Uterus (tissue), 2 donors: Measurements from ENCODE around the gene NUP133.

ENCODE experiments used
- POLR2A ChIP-seq, 2 donors: fragments of 450-650 bp; IDR thresholded peaks; one replicate each; pipeline ENCODE4 v1.6.1; 2016; ENCODE audit warnings: antibody characterized with exemption in 2 of 2, mild to moderate bottlenecking in 1 of 2, moderate library complexity in 1 of 2
- TF ChIP-seq, protein P1 (sequence below), 4 experiments: fragments of 200-600 bp in 2 of 4; fragments of 450-650 bp in 2 of 4; sonication (generic) in 2 of 4; IDR thresholded peaks; one replicate each; pipeline ENCODE4 v1.5.1; 2016 to 2019; ENCODE audit warnings: antibody characterized with exemption in 4 of 4, mild to moderate bottlenecking in 2 of 4, moderate library complexity in 1 of 4

DNA sequence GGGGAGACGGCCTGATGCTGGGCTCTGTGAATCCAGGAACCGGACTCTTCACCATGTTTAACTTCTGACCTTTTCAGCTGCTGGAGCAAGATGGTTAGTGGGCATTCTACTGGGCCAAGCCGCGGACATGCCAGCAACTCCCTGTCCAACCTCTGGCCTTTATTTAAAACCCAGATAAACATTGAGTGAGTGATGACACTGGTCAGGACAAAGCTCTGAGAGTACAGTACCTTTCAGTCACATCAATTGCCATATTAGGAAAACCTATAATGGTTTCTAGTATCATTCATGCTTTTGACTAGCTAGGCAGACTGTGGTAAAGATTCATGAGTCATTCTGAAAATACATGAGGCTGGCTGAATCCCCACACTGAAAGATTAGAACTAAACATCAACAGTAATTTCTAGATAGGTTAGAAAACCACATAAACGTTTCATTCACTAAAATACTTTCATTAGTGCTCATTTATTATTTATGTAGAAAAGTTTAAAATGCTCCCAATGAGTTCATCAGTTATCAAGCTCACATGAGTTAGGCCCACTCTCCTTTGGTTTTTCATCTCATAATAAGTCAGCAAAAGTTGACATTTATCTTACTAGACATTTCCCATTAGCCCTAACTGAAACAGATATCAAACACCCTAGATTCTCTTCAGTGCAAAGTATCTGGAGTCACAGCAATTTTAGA is 67.1 kb downstream of the NUP133 start:
- TF ChIP-seq POLR2A (IDR thresholded peaks at IDR 0.05), result no peak
- TF ChIP-seq, protein P1, sequence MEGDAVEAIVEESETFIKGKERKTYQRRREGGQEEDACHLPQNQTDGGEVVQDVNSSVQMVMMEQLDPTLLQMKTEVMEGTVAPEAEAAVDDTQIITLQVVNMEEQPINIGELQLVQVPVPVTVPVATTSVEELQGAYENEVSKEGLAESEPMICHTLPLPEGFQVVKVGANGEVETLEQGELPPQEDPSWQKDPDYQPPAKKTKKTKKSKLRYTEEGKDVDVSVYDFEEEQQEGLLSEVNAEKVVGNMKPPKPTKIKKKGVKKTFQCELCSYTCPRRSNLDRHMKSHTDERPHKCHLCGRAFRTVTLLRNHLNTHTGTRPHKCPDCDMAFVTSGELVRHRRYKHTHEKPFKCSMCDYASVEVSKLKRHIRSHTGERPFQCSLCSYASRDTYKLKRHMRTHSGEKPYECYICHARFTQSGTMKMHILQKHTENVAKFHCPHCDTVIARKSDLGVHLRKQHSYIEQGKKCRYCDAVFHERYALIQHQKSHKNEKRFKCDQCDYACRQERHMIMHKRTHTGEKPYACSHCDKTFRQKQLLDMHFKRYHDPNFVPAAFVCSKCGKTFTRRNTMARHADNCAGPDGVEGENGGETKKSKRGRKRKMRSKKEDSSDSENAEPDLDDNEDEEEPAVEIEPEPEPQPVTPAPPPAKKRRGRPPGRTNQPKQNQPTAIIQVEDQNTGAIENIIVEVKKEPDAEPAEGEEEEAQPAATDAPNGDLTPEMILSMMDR (IDR thresholded peaks at IDR 0.05), result no peak
